Measurements from ENCODE around the gene HLF.

GRCh38 chr17:55219934-55220333 is 44.8 kb upstream of the HLF start:
- no peak for TF ChIP-seq CTCF (IDR thresholded peaks at IDR 0.05)
- no peak for TF ChIP-seq EZH2 (IDR thresholded peaks at IDR 0.05; ENCODE audit: borderline replicate concordance, insufficient read depth, low read depth, low read length, poor library complexity, severe bottlenecking)
